HG03139 (cell line): ENCODE measurements around the gene TMEM175.

Source experiments
- ATAC-seq: cut with Tn5 transposase; IDR thresholded peaks from one replicate; pipeline ENCODE4 v1.9.1; 2021; ENCODE audit not compliant: unreplicated experiment

The TMEM175 gene

DNA sequence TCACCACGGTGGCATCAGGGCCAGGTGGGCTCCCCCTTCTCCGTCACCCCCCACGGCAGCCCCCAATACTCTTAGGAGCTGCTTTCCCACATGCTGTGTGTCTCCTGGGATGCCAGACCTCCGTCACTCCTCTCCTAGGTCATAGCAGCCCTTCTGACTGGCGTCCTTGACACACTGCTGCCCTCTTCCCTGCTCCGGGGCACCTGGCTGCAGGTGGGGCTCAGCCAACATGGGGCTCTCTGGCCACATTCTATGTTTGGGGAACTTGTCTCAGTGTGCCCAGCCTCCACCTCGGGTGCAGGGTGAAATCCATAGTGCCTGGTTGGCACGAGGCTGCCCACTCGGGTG is 13.8 kb downstream of the TMEM175 start:
- ATAC-seq = no peak

DNA sequence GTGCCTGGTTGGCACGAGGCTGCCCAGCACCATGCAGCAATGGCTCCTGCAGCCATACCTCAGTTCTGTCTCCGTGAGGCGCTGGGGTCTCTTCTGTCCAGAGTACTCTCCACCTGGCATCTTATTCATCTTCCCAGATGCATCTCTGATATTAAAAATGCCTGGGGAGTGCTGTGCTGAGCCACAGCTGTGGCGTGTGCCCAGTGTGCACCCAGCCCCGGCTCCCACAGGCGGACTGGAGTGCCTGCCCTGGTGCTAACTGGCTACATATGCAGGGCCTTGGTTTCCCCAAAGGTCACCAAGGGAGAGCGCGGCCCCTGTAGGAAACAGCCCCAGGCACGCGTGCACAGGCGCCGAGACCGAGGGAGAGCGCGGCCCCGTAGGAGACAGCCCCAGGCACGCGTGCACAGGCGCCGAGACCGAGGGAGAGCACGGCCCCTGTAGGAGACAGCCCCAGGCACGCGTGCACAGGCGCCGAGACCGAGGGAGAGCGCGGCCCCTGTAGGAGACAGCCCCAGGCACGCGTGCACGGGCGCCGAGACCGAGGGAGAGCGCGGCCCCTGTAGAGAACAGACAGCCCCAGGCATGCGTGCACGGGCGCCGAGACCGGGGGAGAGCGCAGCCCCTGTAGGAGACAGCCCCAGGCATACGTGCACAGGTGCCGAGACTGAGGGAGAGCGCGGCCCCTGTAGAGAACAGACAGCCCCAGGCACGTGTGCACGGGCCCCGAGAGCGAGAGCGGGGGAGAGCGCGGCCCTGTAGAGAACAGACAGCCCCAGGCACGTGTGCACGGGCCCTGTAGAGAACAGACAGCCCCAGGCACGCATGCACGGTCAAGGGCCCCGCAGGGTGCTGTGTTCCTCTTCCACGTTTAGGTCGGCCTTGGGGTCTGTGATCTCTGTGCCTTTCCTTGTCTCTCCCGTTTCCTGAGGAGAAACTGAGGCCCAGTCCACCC is 14.5 kb downstream of the TMEM175 start:
- ATAC-seq = no peak

DNA sequence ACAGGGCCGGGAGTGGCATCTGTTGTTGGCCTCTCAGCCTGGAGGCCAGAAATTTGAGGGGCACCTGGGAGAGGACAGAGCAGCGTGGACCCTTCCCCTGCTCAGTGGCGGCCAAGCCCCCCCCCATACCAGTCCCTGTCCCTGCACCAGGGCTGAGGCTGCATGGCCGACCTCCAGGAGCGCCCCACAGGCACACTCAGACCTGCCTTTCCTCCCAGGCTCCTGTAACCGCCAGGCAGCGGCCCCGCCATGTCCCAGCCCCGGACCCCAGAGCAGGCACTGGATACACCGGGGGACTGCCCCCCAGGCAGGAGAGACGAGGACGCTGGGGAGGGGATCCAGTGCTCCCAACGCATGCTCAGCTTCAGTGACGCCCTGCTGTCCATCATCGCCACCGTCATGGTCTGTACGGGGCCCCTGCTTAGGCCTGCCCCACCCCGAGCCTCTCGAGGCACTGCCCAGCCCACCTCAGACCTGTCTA is 15.3 kb downstream of the TMEM175 start:
- ATAC-seq = no peak

DNA sequence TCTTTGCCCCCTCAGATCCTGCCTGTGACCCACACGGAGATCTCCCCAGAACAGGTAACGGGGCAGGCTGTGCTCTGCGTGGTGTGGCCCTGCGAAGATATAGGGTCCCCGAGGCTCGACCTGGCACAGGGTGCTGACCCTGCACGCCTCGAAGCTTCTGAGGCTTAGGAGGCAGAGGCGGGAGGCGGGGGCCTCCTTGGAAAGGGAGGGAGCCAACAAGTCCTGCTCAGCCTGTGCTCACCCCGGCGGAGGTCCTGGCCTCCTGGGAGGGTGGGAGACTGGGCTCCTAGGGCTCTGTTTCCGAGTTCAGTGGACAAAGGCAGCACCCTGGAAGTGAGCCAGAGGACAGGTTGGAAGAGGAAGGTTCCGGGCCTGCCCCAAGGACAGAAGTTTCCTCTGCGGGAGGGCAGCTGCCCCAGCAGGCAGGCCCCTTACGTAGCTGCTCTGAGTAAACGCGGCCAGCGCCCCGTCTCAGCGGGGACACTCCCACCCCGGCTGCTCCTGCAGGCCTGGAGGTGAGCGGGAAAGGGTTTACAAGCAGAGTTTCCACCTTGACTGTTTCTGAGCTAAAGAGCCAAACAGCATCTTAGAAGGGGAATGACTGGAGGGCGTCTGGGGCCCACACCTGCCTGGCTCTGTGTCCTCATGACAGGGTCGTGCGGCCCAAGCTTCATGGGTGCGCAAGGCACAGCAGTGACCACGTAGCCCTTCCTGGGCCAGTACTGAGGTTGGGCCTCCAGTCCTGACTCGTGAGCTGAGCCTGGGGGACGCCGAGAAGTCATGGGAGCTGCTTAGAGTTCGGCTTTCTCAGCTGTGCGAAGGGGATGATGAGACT is 16.1 kb downstream of the TMEM175 start:
- ATAC-seq = no peak

DNA sequence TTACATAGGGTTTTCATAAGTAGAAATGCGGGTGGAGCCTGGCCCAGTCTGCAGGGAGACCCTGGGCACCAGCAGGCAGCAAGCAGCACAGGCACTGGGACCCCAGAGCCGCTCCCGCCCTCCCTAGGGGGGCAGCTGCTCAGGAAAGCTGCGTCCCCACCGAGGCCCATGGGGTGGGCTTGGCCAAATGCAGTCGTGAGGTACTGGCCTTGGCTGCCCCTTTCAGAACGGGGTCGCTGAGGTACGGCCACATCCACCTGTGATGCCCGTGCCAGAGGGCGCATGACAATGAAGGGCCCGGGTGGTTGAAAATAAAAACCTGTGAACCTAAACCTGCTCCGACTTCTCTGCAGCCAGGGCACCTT is 16.7 kb downstream of the TMEM175 start:
- ATAC-seq = no peak

DNA sequence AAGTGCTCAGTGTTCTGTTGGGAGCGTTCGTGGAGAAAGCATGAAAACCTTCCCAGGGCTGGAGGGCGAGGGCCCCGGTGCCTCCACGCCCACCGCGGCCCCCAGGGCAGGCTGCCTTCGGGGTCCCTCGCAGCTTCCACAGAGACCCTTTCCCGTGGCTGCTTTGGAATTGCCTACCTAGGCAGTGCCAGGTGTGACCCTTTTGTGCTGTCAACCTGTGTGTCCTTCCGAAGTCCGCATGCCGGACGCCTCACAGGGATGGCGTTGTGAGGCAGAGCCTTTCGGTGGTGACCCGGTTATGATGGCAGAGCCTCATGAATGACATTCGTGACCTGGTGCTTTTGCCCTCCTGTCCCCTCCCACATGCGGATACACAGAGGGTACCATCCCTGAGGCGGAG is 17.4 kb downstream of the TMEM175 start:
- ATAC-seq = no peak

DNA sequence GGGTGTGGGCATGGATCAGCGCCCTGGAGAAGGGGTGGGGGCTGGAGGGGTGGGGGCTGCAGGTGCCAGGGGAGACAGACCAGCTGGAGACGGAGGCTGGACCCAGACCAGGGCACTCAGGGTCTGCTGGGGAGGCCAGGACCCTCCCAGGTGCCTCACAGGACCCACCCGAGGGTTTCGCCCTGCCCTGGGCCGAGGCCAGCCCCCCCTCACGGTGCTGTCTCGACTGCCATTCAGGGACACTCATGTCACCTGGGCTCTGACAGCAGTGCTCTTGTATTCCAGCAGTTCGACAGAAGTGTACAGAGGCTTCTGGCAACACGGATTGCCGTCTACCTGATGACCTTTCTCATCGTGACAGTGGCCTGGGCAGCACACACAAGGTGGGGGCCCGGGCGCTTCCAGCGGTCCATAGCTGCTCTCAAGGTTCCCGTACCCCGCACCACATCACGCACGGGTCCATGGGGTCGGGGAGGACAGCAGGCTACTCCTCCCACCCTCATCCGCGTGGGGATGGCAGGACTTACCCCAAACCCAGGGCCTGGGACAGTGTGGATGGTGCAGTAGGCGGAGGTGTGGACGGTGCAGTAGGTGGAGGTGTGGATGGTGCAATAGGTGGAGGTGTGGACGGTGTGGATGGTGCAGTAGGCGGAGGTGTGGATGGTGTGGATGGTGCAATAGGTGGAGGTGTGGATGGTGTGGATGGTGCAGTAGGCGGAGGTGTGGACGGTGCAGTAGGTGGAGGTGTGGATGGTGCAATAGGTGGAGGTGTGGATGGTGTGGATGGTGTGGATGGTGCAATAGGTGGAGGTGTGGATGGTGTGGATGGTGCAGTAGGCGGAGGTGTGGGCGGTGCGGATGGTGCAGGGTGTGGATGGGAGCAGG is 18.1 kb downstream of the TMEM175 start:
- no peak for ATAC-seq

DNA sequence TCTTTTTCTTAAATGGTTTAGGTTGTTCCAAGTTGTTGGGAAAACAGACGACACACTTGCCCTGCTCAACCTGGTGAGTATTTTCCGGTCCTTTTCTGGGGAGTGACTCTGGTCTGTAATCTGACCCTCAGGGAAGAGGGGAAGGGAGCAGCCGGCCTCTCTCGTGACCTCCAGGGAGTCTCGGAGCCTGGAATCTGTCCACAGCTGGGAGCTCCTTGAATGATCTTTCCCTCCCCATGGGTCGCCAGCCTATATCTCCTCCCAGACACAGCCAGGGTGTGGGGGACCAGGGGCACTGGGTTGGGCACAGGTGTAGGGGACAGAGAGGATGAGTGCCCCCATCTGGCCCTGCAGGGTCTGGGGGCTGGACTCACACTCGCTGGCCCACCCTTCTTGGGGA is 18.9 kb downstream of the TMEM175 start:
- ATAC-seq = no peak

DNA sequence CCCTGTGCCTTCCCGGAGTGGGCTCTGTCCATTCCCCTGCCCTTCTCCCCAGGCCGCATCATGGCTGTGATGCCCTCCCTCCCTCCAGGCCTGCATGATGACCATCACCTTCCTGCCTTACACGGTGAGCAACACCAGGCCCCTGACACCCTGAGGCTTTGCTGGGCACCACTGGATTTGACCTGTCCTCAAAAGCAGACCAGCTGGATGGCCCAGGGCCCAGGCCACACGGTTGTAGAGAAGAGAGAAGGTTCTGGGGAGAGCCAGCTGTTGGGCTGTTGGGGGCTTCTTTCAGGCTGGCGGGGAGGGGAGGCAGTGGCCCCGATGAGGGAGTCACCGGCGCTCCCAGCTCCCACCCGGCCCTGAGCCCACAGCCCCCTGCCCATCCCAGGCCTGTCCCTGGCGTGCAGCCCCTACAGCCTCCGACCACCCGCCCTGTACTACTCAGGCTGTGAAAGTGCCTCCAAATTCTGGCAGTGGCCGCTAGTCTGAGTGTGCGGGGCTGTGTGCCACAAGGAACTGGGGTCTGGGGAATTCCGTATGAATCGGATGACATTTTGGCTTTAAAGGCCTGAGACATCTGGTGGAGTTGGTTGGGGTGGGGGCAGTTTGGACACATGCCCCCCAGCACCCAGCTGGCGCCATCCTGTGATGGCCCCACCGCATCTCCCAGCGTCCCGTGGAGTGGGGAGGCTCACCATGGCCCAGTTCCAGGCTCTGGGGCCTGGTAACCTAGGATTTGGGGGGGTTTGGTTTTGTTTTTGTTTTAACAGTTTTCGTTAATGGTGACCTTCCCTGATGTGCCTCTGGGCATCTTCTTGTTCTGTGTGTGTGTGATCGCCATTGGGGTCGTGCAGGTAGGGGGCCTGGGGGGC is 19.6 kb downstream of the TMEM175 start:
- no peak for ATAC-seq

DNA sequence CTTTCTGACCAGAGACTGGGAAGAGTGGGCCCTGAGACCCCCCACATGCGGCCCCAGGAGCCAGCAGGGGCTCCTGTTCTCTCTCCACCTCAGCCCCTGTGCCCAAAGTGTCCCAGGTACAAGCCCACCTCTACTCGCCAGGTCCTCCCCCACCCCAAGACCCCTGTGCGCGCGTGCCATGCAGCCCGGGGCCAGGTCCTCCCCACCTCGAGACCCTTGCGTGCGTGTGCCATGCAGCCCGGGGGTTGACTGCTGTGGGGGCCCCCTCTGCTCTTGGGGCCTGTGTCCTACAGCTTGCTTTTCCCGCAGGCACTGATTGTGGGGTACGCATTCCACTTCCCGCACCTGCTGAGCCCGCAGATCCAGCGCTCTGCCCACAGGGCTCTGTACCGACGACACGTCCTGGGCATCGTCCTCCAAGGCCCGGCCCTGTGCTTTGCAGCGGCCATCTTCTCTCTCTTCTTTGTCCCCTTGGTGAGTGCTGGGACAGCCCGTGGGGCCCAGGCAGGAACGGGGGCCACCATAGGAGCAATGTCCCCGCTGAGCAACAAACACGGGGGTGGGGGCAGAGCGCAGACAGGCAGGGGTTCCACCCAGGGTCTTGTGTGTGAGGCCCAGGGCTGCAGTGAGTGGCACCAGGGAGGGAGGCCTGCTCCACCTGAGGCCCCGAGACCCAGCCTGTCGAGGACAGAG is 20.8 kb downstream of the TMEM175 start:
- no peak for ATAC-seq

DNA sequence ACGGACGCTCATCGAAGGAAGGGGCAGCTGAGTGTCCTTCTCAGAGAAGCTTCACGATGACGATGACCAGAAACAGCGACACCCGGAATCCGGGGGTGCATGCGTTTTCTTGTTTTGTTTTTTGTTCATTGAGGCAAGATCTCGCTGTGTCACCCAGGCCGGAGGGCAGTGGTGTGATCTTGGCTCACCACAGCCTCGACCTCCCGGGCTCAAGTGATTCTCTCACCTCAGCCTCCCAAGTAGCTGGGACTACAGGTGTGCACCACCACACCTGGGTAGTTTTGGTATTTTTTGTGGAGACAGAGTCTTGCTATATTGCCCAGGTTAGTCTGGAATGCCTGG is 21.3 kb downstream of the TMEM175 start:
- ATAC-seq = no peak

DNA sequence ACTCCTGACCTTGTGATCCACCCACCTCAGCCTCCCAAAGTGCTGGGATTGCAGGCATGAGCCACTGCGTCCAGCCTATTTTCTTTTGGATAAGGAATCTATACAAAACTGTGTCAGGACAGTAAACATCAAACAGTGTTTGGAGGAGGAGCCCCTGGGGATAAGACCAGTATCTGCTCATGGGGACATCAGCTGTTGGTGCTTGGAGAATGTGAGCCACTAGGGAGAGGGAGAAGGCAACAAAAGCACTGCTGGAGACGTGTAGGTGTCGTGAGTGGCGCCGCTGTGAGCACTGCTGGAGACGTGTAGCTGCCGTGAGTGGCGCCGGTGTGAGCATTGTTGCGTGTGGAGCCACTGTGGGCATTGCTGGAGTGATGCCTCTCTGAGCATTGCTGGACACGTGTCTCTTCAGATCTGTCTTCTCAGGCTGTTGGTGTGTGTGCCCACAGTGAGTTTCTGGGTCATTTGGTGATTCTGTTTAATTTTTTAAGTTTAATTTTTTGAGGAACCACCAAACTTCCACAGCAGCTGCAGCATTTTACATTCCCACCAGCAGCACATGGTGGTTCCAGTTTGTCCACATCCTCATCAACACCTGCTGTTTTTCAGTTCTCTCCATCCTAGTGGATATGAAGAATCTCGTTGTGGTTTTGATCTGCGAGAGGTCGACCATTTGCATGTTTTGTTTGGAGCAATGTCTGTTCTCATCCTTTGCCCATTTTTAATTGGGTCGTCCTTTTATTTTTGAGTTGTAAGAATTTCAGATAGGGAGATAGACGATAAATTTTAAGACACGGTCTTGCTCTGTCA is 22.2 kb downstream of the TMEM175 start:
- no peak for ATAC-seq

DNA sequence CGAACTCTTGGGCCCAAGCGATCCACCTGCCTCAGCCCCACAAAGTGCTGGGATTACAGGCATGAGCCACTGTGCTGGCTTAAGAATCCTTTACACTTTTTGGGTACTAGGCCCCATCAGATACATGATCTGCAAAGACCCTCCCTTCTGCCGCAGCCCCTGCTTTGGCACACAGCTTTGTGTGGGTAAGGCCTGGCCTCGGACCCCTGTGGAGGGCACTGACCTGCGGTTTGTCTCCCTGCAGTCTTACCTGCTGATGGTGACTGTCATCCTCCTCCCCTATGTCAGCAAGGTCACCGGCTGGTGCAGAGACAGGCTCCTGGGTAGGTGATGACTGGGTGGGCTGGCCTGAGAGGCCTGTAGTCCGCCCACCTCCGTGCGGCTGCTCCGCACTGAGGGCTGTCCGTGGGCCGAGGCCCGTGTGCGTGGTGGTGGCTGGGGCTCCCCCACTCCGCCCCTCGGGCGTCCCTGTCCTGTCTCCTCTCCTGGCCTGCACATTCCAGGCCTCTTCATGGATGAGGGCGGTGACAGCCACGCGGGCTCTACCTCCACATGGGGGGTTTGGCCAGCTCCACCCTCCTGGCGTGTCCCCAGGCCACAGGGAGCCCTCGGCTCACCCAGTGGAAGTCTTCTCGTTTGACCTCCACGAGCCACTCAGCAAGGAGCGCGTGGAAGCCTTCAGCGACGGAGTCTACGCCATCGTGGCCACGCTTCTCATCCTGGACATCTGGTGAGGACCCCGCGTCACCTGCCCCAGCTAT is 23.1 kb downstream of the TMEM175 start:
- no peak for ATAC-seq

DNA sequence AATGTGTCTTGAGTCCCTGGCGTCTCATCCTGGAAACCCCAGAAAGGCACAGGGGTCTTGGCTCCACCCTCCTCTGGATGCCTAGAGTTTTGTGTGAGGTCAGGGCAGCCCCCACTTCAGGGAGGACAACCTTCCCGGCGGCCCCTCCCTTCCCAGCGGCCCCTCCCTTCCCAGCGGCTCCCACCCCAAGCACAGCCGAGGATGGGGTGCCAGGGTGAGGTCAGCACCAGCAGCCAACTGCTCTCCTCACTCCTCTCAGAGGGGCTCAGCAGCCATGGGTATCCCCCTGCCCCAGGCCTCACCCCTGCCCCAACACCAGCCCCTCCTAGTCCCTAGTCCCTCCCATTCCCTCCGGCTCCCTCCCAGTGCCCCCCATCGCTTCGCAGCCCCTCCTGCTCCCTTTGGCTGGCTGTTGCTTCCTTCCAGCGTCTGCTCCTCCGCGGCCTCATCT is 23.7 kb downstream of the TMEM175 start:
- no peak for ATAC-seq

DNA sequence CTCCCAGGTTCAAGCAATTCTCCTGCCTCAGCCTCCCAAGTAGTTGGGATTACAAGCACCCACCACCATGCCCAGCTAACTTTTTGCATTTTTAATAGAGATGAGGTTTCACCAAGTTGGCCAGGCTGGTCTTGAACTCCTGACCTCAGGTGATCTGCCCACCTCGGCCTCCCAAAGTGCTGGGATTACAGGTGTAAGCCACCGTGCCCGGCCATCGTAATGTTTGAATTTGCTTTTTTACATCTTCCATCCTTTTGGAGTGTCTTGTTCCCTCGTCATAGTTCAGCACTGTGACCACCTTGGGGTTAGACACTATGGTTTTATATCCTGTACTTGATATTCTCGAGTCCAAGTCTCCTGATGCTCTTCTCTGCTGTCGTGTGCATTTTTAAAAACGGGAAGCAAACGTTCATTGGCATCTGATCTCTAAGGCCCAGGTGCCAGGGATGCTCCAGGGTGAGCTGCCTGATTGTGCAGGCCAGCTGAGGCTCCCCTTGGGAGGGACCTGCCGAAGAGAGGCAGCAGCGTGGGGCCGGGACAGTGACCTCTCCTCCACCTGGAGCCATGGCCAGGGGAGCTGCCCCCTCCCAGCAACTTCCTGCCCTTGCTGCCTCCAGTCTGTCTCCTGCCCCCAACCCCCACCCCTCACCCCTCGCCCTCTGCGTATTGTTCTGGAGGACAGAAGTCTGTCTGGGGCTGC is 24.4 kb downstream of the TMEM175 start:
- no peak for ATAC-seq

DNA sequence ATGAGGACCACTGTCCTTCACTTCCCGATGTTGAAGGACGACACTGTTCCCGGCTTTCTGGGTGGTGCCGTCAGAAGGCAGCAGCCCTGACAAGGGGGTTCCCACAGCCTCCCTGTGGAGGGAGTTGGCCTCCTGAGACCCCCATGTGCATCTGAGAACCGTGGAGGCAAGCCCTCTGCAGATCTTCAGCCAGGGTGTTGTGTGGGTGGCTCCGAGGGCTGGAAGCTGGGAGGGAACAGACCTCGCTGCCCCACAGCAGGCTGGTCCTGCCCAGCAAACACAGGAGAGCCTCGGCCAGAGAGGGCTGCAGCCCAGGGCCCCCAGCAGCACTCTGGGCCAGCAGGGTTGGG is 24.9 kb downstream of the TMEM175 start:
- no peak for ATAC-seq

DNA sequence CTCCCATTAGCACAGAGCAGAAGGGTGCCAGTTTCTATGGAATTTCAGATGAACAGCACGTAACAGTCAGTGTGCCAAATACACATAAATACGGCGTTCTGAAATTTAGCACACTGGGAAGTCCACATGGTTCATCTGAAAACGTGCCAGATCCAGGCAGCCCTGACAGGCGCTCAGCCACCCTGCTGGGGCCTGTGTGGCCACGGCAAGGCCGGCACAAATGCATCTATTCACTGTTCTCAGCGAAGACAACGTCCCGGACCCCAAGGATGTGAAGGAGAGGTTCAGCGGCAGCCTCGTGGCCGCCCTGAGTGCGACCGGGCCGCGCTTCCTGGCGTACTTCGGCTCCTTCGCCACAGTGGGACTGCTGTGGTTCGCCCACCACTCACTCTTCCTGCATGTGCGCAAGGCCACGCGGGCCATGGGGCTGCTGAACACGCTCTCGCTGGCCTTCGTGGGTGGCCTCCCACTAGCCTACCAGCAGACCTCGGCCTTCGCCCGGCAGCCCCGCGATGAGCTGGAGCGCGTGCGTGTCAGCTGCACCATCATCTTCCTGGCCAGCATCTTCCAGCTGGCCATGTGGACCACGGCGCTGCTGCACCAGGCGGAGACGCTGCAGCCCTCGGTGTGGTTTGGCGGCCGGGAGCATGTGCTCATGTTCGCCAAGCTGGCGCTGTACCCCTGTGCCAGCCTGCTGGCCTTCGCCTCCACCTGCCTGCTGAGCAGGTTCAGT is 25.5 kb downstream of the TMEM175 start:
- no peak for ATAC-seq
